ENCODE results near the gene CWC25. TPM values are rescaled to one million over a fixed set of nuclear protein-coding genes. Genes with fewer than 3 reads are reported as not detected.
"Not testable (repeated sequence)": the region's sequence is repeated elsewhere in the genome, so short reads cannot be mapped to it uniquely, and the experiment has no call there.

Gene CWC25
- total RNA-seq, 1 donor from 2014 or later = 8.7 TPM

- TF ChIP-seq CTCF (IDR thresholded peaks at IDR 0.05; ENCODE audit: borderline replicate concordance) = no peak
- Histone ChIP-seq H3K27ac (replicated peaks) (peak overlapping the region; percentile 97), H3K9me3 (replicated peaks) (no peaks in the 10 kb centered on the region), H3K4me1 (peaks cover 48% of the 10 kb centered on the region), H3K27me3 (ENCODE audit: low read depth) (no peaks in the 10 kb centered on the region), H3K4me3 (peak overlapping the region; percentile 99), H3K36me3 (no peaks in the 10 kb centered on the region)
- peak; percentile 77 for DNase-seq
- intact Hi-C loops (cut with micrococcal nuclease) = loop anchor here (10.0 kb wide), 1 partner anchor 57 kb away; the partner anchor contains the start of gene LASP1NB
These were observed 43.1 kb upstream of the CWC25 start for GRCh38 chr17:38867968-38868816.

GRCh38 chr17:38867179-38867967, 42.3 kb upstream of the CWC25 start:
- Histone ChIP-seq H3K27ac (replicated peaks) (peak overlapping the region; percentile 97), H3K9me3 (replicated peaks) (no peaks in the 10 kb centered on the region), H3K4me3 (peak overlapping the region; percentile 99), H3K4me1 (peaks cover 40% of the 10 kb centered on the region), H3K36me3 (no peaks in the 10 kb centered on the region), H3K27me3 (ENCODE audit: low read depth) (no peaks in the 10 kb centered on the region)
- peak; percentile 52 for TF ChIP-seq CTCF (IDR thresholded peaks at IDR 0.05; ENCODE audit: borderline replicate concordance)
- intact Hi-C loops (cut with micrococcal nuclease) = loop anchor here (10.0 kb wide), 1 partner anchor 57 kb away; the partner anchor contains the start of gene LASP1NB
- DNase-seq = peak; percentile 58

GRCh38 chr17:38864636-38865398, 39.7 kb upstream of the CWC25 start:
- no peak overlapping the region for H3K4me3 ChIP-seq
- DNase-seq = no peak
- no peaks in the 10 kb centered on the region for H3K27me3 ChIP-seq (ENCODE audit: low read depth)
- H3K9me3 ChIP-seq (replicated peaks) = no peaks in the 10 kb centered on the region
- no peaks in the 10 kb centered on the region for H3K36me3 ChIP-seq
- peaks cover 15% of the 10 kb centered on the region for H3K4me1 ChIP-seq
- intact Hi-C loops (cut with micrococcal nuclease) = loop anchor here (10.0 kb wide), 1 partner anchor 60 kb away; the partner anchor contains the start of gene LASP1NB
- no peak overlapping the region for H3K27ac ChIP-seq (replicated peaks)
- TF ChIP-seq CTCF (IDR thresholded peaks at IDR 0.05; ENCODE audit: borderline replicate concordance) = no peak

GRCh38 chr17:38861399-38861843, 36.3 kb upstream of the CWC25 start:
- no peak for DNase-seq
- H3K27ac ChIP-seq (replicated peaks) = no peak overlapping the region
- no peaks in the 10 kb centered on the region for H3K4me1 ChIP-seq
- no peak for TF ChIP-seq CTCF (IDR thresholded peaks at IDR 0.05; ENCODE audit: borderline replicate concordance)
- H3K9me3 ChIP-seq (replicated peaks) = no peaks in the 10 kb centered on the region
- no peak overlapping the region for H3K4me3 ChIP-seq
- H3K27me3 ChIP-seq (ENCODE audit: low read depth) = no peaks in the 10 kb centered on the region
- H3K36me3 ChIP-seq = no peaks in the 10 kb centered on the region
- intact Hi-C loops (cut with micrococcal nuclease) = loop anchor here (10.0 kb wide), 1 partner anchor 63 kb away; the partner anchor contains the start of gene LASP1NB

GRCh38 chr17:38857271-38857670, 32.1 kb upstream of the CWC25 start:
- Histone ChIP-seq H3K4me1 (peaks cover 16% of the 10 kb centered on the region), H3K4me3 (no peak overlapping the region), H3K36me3 (peaks cover 6% of the 10 kb centered on the region), H3K27me3 (ENCODE audit: low read depth) (no peaks in the 10 kb centered on the region), H3K9me3 (replicated peaks) (no peaks in the 10 kb centered on the region), H3K27ac (replicated peaks) (no peak overlapping the region)
- DNase-seq = no peak
- intact Hi-C loops (cut with micrococcal nuclease) = no loop called here
- TF ChIP-seq CTCF (IDR thresholded peaks at IDR 0.05; ENCODE audit: borderline replicate concordance) = no peak

GRCh38 chr17:38855101-38855714, 30.1 kb upstream of the CWC25 start:
- peaks cover 34% of the 10 kb centered on the region for H3K4me1 ChIP-seq
- intact Hi-C loops (cut with micrococcal nuclease) = not testable (repeated sequence)

More at GRCh38 chr17:38855101-38855714, 30.1 kb upstream of the CWC25 start:
- not testable (repeated sequence) for H3K9me3 ChIP-seq (replicated peaks); DNase-seq; H3K27ac ChIP-seq (replicated peaks); H3K4me3 ChIP-seq; H3K27me3 ChIP-seq (ENCODE audit: low read depth)
- peaks cover 27% of the 10 kb centered on the region for H3K36me3 ChIP-seq
